PC-3 (cell line): ENCODE measurements around the gene RINL. TPM values are rescaled to one million over a fixed set of nuclear protein-coding genes. Genes with fewer than 3 reads are reported as not detected.
"Not testable (repeated sequence)": the region's sequence is repeated elsewhere in the genome, so short reads cannot be mapped to it uniquely, and the experiment has no call there.

Experiments used
- ATAC-seq: fragments of 200-7000 bp; cut with Tn5 transposase; 2 replicates; pipeline ENCODE4 v1.9.1; 2020; ENCODE audit warnings: mild to moderate bottlenecking, moderate library complexity
- BruUV-seq: library from RNA; stranded (reverse); fragments of 400-500 nt; replicated peaks from 2 replicates; lab custom pipeline; 2021; lab: Mats Ljungman, UMichigan
- CTCF ChIA-PET: fragments of 300-600 bp; sonication (Branson Sonifier 250); formaldehyde crosslinking; loops from one replicate; lab custom pipeline; 2022; ENCODE audit warnings: antibody characterized with exemption; lab: Charles Lee
- POLR2A ChIA-PET: fragments of 300-600 bp; sonication (Branson Sonifier 250); formaldehyde crosslinking; loops from one replicate; lab custom pipeline; 2022; ENCODE audit warnings: antibody characterized with exemption; ENCODE audit not compliant: unreplicated experiment; lab: Charles Lee
- DNase-seq: peaks from one replicate; pipeline ENCODE4 v3.0.0-alpha.2; 2015
- H2AFZ ChIP-seq: fragments of 300-600 bp; sonication (generic); 2 replicates; pipeline ENCODE4 v1.6.0; 2016; ENCODE audit warnings: antibody characterized with exemption, low read length
- H3F3A ChIP-seq: fragments of 300-600 bp; sonication (generic); one replicate; pipeline ENCODE4 v1.6.0; 2017; ENCODE audit warnings: antibody characterized with exemption, low read length, control low read depth, mild to moderate bottlenecking; ENCODE audit not compliant: unreplicated experiment
- H3K27ac ChIP-seq: fragments of 300-600 bp; sonication (generic); 2 replicates; pipeline ENCODE4 v1.5.1; 2016; ENCODE audit warnings: mild to moderate bottlenecking, low read length
- H3K27me3 ChIP-seq: fragments of 300-600 bp; sonication (generic); 2 replicates; pipeline ENCODE4 v1.6.1; 2016; ENCODE audit warnings: low read length, mixed read lengths
- H3K36me3 ChIP-seq: fragments of 300-600 bp; sonication (generic); 2 replicates; pipeline ENCODE4 v1.6.1; 2016; ENCODE audit warnings: low read depth, mixed run types, low read length, mixed read lengths
- H3K4me1 ChIP-seq: fragments of 300-600 bp; sonication (generic); 2 replicates; pipeline ENCODE4 v1.5.1; 2016; ENCODE audit warnings: low read length; ENCODE audit not compliant: insufficient read depth
- H3K4me2 ChIP-seq: fragments of 300-600 bp; sonication (generic); 2 replicates; pipeline ENCODE4 v1.6.0; 2016; ENCODE audit warnings: low read length
- H3K4me3 ChIP-seq: fragments of 300-600 bp; sonication (generic); 2 replicates; pipeline ENCODE4 v1.5.1; 2016; ENCODE audit warnings: mild to moderate bottlenecking, low read length, mixed read lengths
- H3K79me2 ChIP-seq: fragments of 300-600 bp; sonication (generic); 2 replicates; pipeline ENCODE4 v1.6.1; 2017; ENCODE audit warnings: low read length, mixed read lengths
- H3K9ac ChIP-seq: fragments of 300-600 bp; sonication (generic); 2 replicates; pipeline ENCODE4 v1.6.0; 2016; ENCODE audit warnings: mild to moderate bottlenecking, low read length
- H3K9me2 ChIP-seq: fragments of 300-600 bp; sonication (generic); replicated peaks from 2 replicates; pipeline ENCODE4 v1.6.1; 2016; ENCODE audit warnings: mixed run types, low read length, mixed read lengths
- H3K9me3 ChIP-seq: fragments of 300-600 bp; sonication (generic); 2 replicates; pipeline ENCODE4 v1.6.1; 2016; ENCODE audit warnings: low read length, mixed read lengths
- H4K20me1 ChIP-seq: fragments of 300-600 bp; sonication (generic); 2 replicates; pipeline ENCODE4 v1.6.1; 2016; ENCODE audit warnings: low read length, mixed read lengths
- EZH2 ChIP-seq: fragments of 300-600 bp; sonication (generic); IDR thresholded peaks from one replicate; pipeline ENCODE4 v1.6.1; 2017; ENCODE audit warnings: antibody characterized with exemption, mild to moderate bottlenecking, low read length; ENCODE audit not compliant: unreplicated experiment
- EZH2phosphoT487 ChIP-seq: fragments of 300-600 bp; sonication (generic); IDR thresholded peaks from 2 replicates; pipeline ENCODE4 v1.6.1; 2018; ENCODE audit warnings: mild to moderate bottlenecking, antibody characterized with exemption, low read length, borderline replicate concordance
- intact Hi-C: fragments of 100-400 bp; cut with micrococcal nuclease; formaldehyde crosslinking; loops from 2 replicates; pipeline ENCODE4 v1.9.0; 2023
- total RNA-seq: library from RNA; depleted of rRNA; stranded (reverse); fragments of >200 nt; gene quantifications from 2 replicates; pipeline ENCODE4 v1.2.3, GENCODE V29; 2014
- TF ChIP-seq, protein P1 (sequence below): fragments of 300-600 bp; sonication (generic); conservative IDR thresholded peaks from 2 replicates; pipeline ENCODE4 v1.5.1; 2017; ENCODE audit warnings: antibody characterized with exemption, low read depth, mild to moderate bottlenecking, low read length

Gene RINL
- total RNA-seq, 1 experiment from 2014 or later: 3.2 TPM

DNA sequence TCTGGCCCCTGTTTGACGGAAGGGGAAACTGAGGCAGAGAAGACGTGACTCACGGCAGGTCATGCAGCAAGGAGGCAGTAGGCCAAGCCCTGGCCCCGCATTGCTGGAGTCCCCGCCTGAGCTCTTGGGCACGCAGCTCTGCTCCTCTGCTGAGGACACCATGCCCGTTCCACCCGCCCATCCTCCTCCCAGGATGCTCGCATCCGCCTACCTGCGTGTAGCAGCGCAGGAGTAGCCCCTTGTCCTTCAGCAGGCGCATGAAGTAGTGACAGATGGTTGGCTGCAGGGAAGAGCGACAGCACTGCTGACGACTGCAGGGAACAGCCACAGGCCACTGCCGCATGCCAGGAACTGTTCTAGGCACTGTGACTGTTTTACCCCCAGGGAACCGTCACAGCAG, 10.8 kb upstream of the RINL start:
- ATAC-seq: no peak
- H3K9ac ChIP-seq: no peak overlapping the region
- no TSS peak for BruUV-seq

DNA sequence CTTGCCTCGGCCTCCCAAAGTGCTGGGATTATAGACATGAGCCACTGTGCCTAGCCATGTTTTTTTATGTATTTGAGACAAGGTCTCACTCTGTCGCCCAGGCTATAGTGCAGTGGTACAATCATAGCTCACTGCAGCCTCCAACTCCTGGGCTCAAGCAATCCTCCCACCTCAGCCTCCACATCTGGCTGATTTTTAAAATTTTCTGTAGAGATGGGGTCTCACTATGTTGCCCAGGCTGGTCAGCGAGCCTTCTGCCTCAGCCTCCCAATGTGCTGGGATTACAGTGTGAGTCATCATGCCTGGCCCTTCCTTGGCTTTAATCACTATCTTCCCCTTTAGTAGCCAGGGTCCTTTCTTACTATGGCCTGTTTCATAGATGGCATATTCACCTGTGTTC, 6.6 kb upstream of the RINL start:
- intact Hi-C loops, H3K9me2 ChIP-seq, H3K27me3 ChIP-seq, H3K4me1 ChIP-seq, H3K27ac ChIP-seq, H3F3A ChIP-seq, H3K9ac ChIP-seq, ATAC-seq, H3K9me3 ChIP-seq, BruUV-seq, H2AFZ ChIP-seq, POLR2A ChIA-PET, H3K36me3 ChIP-seq, H3K4me3 ChIP-seq, H4K20me1 ChIP-seq, H3K79me2 ChIP-seq, DNase-seq, H3K4me2 ChIP-seq, CTCF ChIA-PET: not testable (repeated sequence)

More for the DNA sequence above, 10.8 kb upstream of the RINL start:
- Histone ChIP-seq H3K4me1 (no peaks in the 10 kb centered on the region), H3K9me3 (no peaks in the 10 kb centered on the region), H3K27ac (no peak overlapping the region), H3K4me2 (no peak overlapping the region), H3K9me2 (no peaks in the 10 kb centered on the region), H4K20me1 (no peaks in the 10 kb centered on the region), H3K4me3 (no peak overlapping the region), H3K27me3 (no peaks in the 10 kb centered on the region), H3K36me3 (no peaks in the 10 kb centered on the region), H3F3A (no peaks in the 10 kb centered on the region), H2AFZ (no peak overlapping the region), H3K79me2 (no peaks in the 10 kb centered on the region)
- POLR2A ChIA-PET: no interaction called here
- intact Hi-C loops: no loop called here
- DNase-seq: no peak
- no peak for TF ChIP-seq EZH2
- TF ChIP-seq, protein P1, sequence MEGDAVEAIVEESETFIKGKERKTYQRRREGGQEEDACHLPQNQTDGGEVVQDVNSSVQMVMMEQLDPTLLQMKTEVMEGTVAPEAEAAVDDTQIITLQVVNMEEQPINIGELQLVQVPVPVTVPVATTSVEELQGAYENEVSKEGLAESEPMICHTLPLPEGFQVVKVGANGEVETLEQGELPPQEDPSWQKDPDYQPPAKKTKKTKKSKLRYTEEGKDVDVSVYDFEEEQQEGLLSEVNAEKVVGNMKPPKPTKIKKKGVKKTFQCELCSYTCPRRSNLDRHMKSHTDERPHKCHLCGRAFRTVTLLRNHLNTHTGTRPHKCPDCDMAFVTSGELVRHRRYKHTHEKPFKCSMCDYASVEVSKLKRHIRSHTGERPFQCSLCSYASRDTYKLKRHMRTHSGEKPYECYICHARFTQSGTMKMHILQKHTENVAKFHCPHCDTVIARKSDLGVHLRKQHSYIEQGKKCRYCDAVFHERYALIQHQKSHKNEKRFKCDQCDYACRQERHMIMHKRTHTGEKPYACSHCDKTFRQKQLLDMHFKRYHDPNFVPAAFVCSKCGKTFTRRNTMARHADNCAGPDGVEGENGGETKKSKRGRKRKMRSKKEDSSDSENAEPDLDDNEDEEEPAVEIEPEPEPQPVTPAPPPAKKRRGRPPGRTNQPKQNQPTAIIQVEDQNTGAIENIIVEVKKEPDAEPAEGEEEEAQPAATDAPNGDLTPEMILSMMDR: no peak
- no peak for TF ChIP-seq EZH2phosphoT487
- CTCF ChIA-PET: no interaction called here

DNA sequence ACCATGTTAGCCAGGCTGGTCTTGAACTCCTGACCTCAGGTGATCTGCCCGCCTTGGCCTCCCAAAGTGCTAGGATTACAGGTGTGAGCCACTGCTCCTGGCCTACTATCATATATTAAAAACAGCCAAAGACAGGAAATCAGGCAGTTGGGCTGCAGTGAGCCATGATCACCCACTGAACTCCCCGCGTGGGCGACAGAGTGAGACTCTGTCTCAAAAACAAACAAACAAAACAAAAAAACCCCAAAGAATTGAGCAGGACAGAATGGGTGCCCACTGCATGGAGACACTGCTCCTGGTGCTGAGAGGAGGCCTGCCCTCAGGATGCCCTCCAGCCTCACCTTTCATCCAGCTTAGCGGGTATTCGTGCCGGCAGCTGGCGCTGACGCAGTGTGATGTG, 5.2 kb upstream of the RINL start:
- no peaks in the 10 kb centered on the region for H4K20me1 ChIP-seq
- no peaks in the 10 kb centered on the region for H3K4me1 ChIP-seq
- no TSS peak for BruUV-seq
- H3K79me2 ChIP-seq: no peaks in the 10 kb centered on the region
- no peaks in the 10 kb centered on the region for H3K36me3 ChIP-seq
- TF ChIP-seq EZH2: no peak
- TF ChIP-seq EZH2phosphoT487: no peak
- TF ChIP-seq, protein P1: no peak
- no peaks in the 10 kb centered on the region for H3F3A ChIP-seq
- H3K9me3 ChIP-seq: no peaks in the 10 kb centered on the region
- no peak overlapping the region for H3K9ac ChIP-seq
- ChIA-PET POLR2A (interaction anchor here (0.7 kb wide), 1 partner anchor 264 kb away, joined by 12 read pairs; the partner anchor contains the start of gene EIF3K), CTCF (no interaction called here)
- intact Hi-C loops: no loop called here
- no peak overlapping the region for H2AFZ ChIP-seq
- H3K4me3 ChIP-seq: no peak overlapping the region
- DNase-seq (no peak), ATAC-seq (no peak)
- H3K9me2 ChIP-seq: no peaks in the 10 kb centered on the region
- H3K4me2 ChIP-seq: no peak overlapping the region
- H3K27ac ChIP-seq: no peak overlapping the region
- no peaks in the 10 kb centered on the region for H3K27me3 ChIP-seq
